GM12864 (cell line): ENCODE measurements around the gene MRPL21.

Source experiments
- DNase-seq: peaks from one replicate; pipeline ENCODE4 v3.0.0-alpha.2; 2011; ENCODE audit warnings: low read depth
- H3K4me3 ChIP-seq: 2 replicates; pipeline ENCODE4 v1.5.1; 2011; ENCODE audit warnings: mild to moderate bottlenecking, low read depth, low read length, control low read depth
- CTCF ChIP-seq: IDR thresholded peaks from 2 replicates; pipeline ENCODE4 v1.5.1; 2011; ENCODE audit warnings: low read depth, mild to moderate bottlenecking, moderate library complexity, low read length, control low read depth, inconsistent platforms; ENCODE audit errors: missing control alignments

The MRPL21 gene

GRCh38 chr11:68934666-68935065 is 31.0 kb upstream of the MRPL21 start:
- no peak for TF ChIP-seq CTCF
- no peak for DNase-seq
- no peak overlapping the region for H3K4me3 ChIP-seq

- no peak for DNase-seq
- H3K4me3 ChIP-seq: no peak overlapping the region
- TF ChIP-seq CTCF: no peak
Observed at GRCh38 chr11:68934321-68934645, 30.7 kb upstream of the MRPL21 start.

- TF ChIP-seq CTCF: no peak
- no peak overlapping the region for H3K4me3 ChIP-seq
- no peak for DNase-seq
Observed at GRCh38 chr11:68933605-68934320, 30.1 kb upstream of the MRPL21 start.

- no peak overlapping the region for H3K4me3 ChIP-seq
- no peak for TF ChIP-seq CTCF
- DNase-seq: no peak
Observed at GRCh38 chr11:68932933-68933577, 29.4 kb upstream of the MRPL21 start.

- no peak for DNase-seq
- TF ChIP-seq CTCF: no peak
- H3K4me3 ChIP-seq: no peak overlapping the region
Observed at GRCh38 chr11:68932358-68932757, 28.7 kb upstream of the MRPL21 start.

GRCh38 chr11:68931911-68932310 is 28.3 kb upstream of the MRPL21 start:
- no peak overlapping the region for H3K4me3 ChIP-seq
- no peak for DNase-seq
- no peak for TF ChIP-seq CTCF
